Endothelial cell of umbilical vein (primary cell): Measurements from ENCODE around the gene TXNDC17. TPM values are rescaled to one million over a fixed set of nuclear protein-coding genes. Genes with fewer than 3 reads are reported as not detected.

Experiments
- BruUV-seq: library from RNA; stranded (reverse); fragments of 400-500 nt; replicated peaks from 2 replicates; lab custom pipeline; 2021; lab: Mats Ljungman, UMichigan
- CTCF ChIA-PET: fragments of 300-600, 350-600 bp; sonication (Branson Sonifier 250); formaldehyde crosslinking; loops from one replicate; lab custom pipeline; 2021; ENCODE audit warnings: antibody characterized with exemption, inconsistent platforms; lab: Charles Lee
- POLR2A ChIA-PET: fragments of 300-600, 350-600 bp; sonication (Branson Sonifier 250); formaldehyde crosslinking; loops from one replicate; lab custom pipeline; 2021; ENCODE audit warnings: antibody characterized with exemption, inconsistent platforms; lab: Charles Lee
- DNase-seq: peaks from one replicate; pipeline ENCODE4 v3.0.0-alpha.2; 2011; ENCODE audit warnings: low read depth, low spot score
- FAIRE-seq: peaks from 2 replicates; lab custom pipeline; 2011; peaks lifted over from hg19 to GRCh38; lab: Jason Lieb, UNC
- H2AFZ ChIP-seq: 2 replicates; pipeline ENCODE4 v1.6.0; 2012; ENCODE audit warnings: low read depth, low read length, control low read depth, inconsistent platforms
- H3K27ac ChIP-seq: 2 replicates; pipeline ENCODE4 v1.5.1; 2011; ENCODE audit warnings: low read depth, mild to moderate bottlenecking, control low read depth, low read length, moderate library complexity; ENCODE audit not compliant: insufficient read depth
- H3K27me3 ChIP-seq, 2 experiments: 2 replicates each; pipeline versions ENCODE4 v1.6.0 to v1.6.1; 2011; ENCODE audit warnings: low read length in 2 of 2, mixed read lengths in 1 of 2; ENCODE audit not compliant: control insufficient read depth in 2 of 2, insufficient read depth in 2 of 2
- H3K36me3 ChIP-seq, 2 experiments: 2 replicates in 1 of 2; 3 replicates in 1 of 2; pipeline ENCODE4 v1.5.1; 2011; ENCODE audit warnings: low read length in 2 of 2, mild to moderate bottlenecking in 1 of 2, moderate library complexity in 1 of 2; ENCODE audit not compliant: control insufficient read depth in 2 of 2, insufficient read depth in 2 of 2; ENCODE audit errors: extremely low read depth in 1 of 2
- H3K4me1 ChIP-seq: 3 replicates; pipeline ENCODE4 v1.5.1; 2011; ENCODE audit warnings: mild to moderate bottlenecking, low read length; ENCODE audit not compliant: control insufficient read depth, insufficient read depth; ENCODE audit errors: extremely low read depth
- H3K4me2 ChIP-seq: 2 replicates; pipeline ENCODE4 v1.6.1; 2011; ENCODE audit warnings: low read length, control low read depth, mixed read lengths; ENCODE audit not compliant: insufficient read depth
- H3K4me3 ChIP-seq, 3 experiments: fragments of 200-600 bp in 1 of 3; sonication (generic), shearing (Covaris generic) in 1 of 3; replicated peaks in 1 of 3; 2 replicates each; pipeline ENCODE4 v1.5.1; 2011 to 2016; ENCODE audit warnings: control low read depth in 3 of 3, low read length in 3 of 3, mild to moderate bottlenecking in 2 of 3, inconsistent platforms in 1 of 3, low read depth in 1 of 3, moderate library complexity in 1 of 3; ENCODE audit not compliant: insufficient read depth in 1 of 3
- H3K79me2 ChIP-seq: 2 replicates; pipeline ENCODE4 v1.6.0; 2012; ENCODE audit warnings: low read length, inconsistent platforms; ENCODE audit not compliant: control insufficient read depth, insufficient read depth
- H3K9ac ChIP-seq: replicated peaks from 2 replicates; pipeline ENCODE3; 2011; ENCODE audit warnings: low read length, control low read depth; ENCODE audit not compliant: insufficient read depth; ENCODE audit errors: extremely low read depth
- H3K9me1 ChIP-seq: replicated peaks from 3 replicates; pipeline ENCODE4 v1.6.0; 2011; ENCODE audit warnings: mild to moderate bottlenecking, low read length; ENCODE audit not compliant: control insufficient read depth, insufficient read depth; ENCODE audit errors: extremely low read depth
- H3K9me3 ChIP-seq: replicated peaks from 2 replicates; pipeline ENCODE4 v1.5.1; 2012; ENCODE audit warnings: low read length, inconsistent platforms; ENCODE audit not compliant: control insufficient read depth, insufficient read depth
- H4K20me1 ChIP-seq: replicated peaks from 2 replicates; pipeline ENCODE3; 2011; ENCODE audit warnings: mild to moderate bottlenecking, low read length; ENCODE audit not compliant: control insufficient read depth, insufficient read depth; ENCODE audit errors: extremely low read depth
- EZH2 ChIP-seq: IDR thresholded peaks from 2 replicates; pipeline ENCODE4 v1.6.1; 2012; ENCODE audit warnings: borderline replicate concordance, low read depth, mild to moderate bottlenecking, moderate library complexity, low read length, inconsistent platforms; ENCODE audit not compliant: severe bottlenecking
- FOS ChIP-seq: IDR thresholded peaks from 2 replicates; pipeline ENCODE4 v1.6.1; 2011; ENCODE audit warnings: mild to moderate bottlenecking, low read length, moderate library complexity, borderline replicate concordance; ENCODE audit not compliant: insufficient read depth
- GATA2 ChIP-seq: IDR thresholded peaks from 2 replicates; pipeline ENCODE4 v1.7.0; 2011; ENCODE audit warnings: low read depth, mild to moderate bottlenecking, moderate library complexity, mixed read lengths, low read length; ENCODE audit not compliant: insufficient read length, insufficient read depth
- JUN ChIP-seq: IDR thresholded peaks from 2 replicates; pipeline ENCODE4 v1.6.1; 2011; ENCODE audit warnings: borderline replicate concordance, low read depth; ENCODE audit not compliant: insufficient read length, insufficient read depth
- MYC ChIP-seq: IDR thresholded peaks from one replicate; pipeline ENCODE4 v1.6.1; 2011; ENCODE audit warnings: mild to moderate bottlenecking, low read depth, low read length
- POLR2A ChIP-seq: IDR thresholded peaks from 2 replicates; pipeline ENCODE4 v1.6.1; 2012; ENCODE audit warnings: low read depth, mild to moderate bottlenecking, control low read depth, low read length
- POLR2AphosphoS5 ChIP-seq: IDR thresholded peaks from 2 replicates; pipeline ENCODE4 v1.6.1; 2012; ENCODE audit warnings: low read depth, mild to moderate bottlenecking, control low read depth, low read length, moderate library complexity; ENCODE audit not compliant: insufficient read depth
- dilution Hi-C: fragments of 300-500 bp; cut with MboI; formaldehyde crosslinking; loops from one replicate; pipeline ENCODE4 v1.15.0; 2019; ENCODE audit warnings: low sequenced_read_pairs; ENCODE audit not compliant: extremely low pct_ligation_motif_present
- intact Hi-C: fragments of 100-400 bp; cut with micrococcal nuclease; formaldehyde crosslinking; loops from one replicate; pipeline ENCODE4 v1.10.0; 2022
- polyA plus RNA-seq, 4 experiments: library from polyadenylated mRNA; depleted of rRNA in 3 of 4; stranded (reverse) in 3 of 4; unstranded in 1 of 4; fragments of >200 nt; gene quantifications; 2 replicates each; pipeline versions ENCODE4 v1.2.1 to v1.2.3, GENCODE V29; 2011 to 2012; ENCODE audit warnings: missing spikeins in 1 of 4
- total RNA-seq: library from RNA; stranded (reverse); gene quantifications from 2 replicates; pipeline ENCODE4 v1.2.3, GENCODE V29; 2021
- TF ChIP-seq, protein P1 (sequence below), 2 donors: IDR thresholded peaks; 1 replicate in 1 of 2; 2 replicates in 1 of 2; pipeline ENCODE4 v1.5.1; 2011; ENCODE audit warnings: low read length in 2 of 2, mild to moderate bottlenecking in 2 of 2, moderate library complexity in 2 of 2, control low read depth in 1 of 2, inconsistent platforms in 1 of 2, low read depth in 1 of 2; ENCODE audit not compliant: insufficient read depth in 1 of 2; ENCODE audit errors: extremely low read depth in 1 of 2
- TF ChIP-seq, protein P2 (sequence below): IDR thresholded peaks from 2 replicates; pipeline ENCODE4 v1.6.1; 2011; ENCODE audit not compliant: insufficient read depth, insufficient read length

The TXNDC17 gene
- total and polyA plus RNA-seq, 2 donors (not counting 3 experiments of a cell fraction or from before 2014, with no cell fraction given): 101 to 297 TPM

DNA sequence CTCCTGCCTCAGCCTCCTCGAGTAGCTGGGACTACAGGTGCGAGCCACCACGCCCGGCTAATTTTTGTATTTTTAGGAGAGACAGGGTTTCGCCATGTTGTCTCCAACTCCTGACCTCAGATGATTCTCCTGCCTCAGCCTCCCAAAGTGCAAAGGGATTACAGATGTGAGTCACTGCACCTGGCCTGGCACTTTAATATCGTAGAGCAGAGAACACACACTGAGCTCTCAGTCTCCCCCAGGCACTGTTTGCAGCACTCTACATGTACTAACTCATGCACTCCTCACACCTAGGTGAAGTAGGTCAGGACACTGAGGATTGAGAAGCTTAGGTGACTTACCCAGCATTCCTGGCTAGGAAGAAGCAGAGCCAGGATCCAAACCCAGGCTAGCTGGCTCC lies 25.7 kb downstream of the TXNDC17 start:
- Histone ChIP-seq H3K4me1 (no peaks in the 10 kb centered on the region), H3K79me2 (no peaks in the 10 kb centered on the region), H3K36me3 (no peaks in the 10 kb centered on the region), H3K9me3 (no peaks in the 10 kb centered on the region), H3K4me3 (no peak overlapping the region), H3K9ac (no peak overlapping the region), H3K27ac (no peak overlapping the region), H4K20me1 (no peaks in the 10 kb centered on the region), H3K4me2 (no peak overlapping the region), H2AFZ (no peak overlapping the region), H3K27me3 (peaks cover 3 to 7% of the 10 kb centered on the region in 2 experiments), H3K9me1 (no peaks in the 10 kb centered on the region)
- intact Hi-C loops: loop anchor here (1.0 to 5.0 kb wide), 6 partner anchors 36 to 338 kb away; no protein-coding TSS in a partner anchor
- no TSS peak for BruUV-seq
- CTCF ChIA-PET: interaction anchor here (0.6 to 5.3 kb wide), 27 partner anchors 9 to 511 kb away, joined by 3 to 61 read pairs (median 4); partner anchors contain the start of genes C17orf100, MED31 and SLC13A5
- DNase-seq (no peak), FAIRE-seq (no peak)
- POLR2A ChIA-PET: no interaction called here
- dilution Hi-C loops: no loop called here
- TF ChIP-seq FOS: no peak

- Histone ChIP-seq H3K79me2 (no peaks in the 10 kb centered on the region), H3K9ac (no peak overlapping the region), H3K27ac (no peak overlapping the region), H3K9me3 (no peaks in the 10 kb centered on the region), H3K36me3 (no peaks in the 10 kb centered on the region), H3K9me1 (no peaks in the 10 kb centered on the region), H3K4me3 (no peak overlapping the region), H3K4me2 (no peak overlapping the region), H2AFZ (no peak overlapping the region), H3K4me1 (no peaks in the 10 kb centered on the region), H4K20me1 (no peaks in the 10 kb centered on the region), H3K27me3 (peaks cover 0 to 2% of the 10 kb centered on the region in 2 experiments)
- dilution Hi-C loops: no loop called here
- ChIA-PET POLR2A (interaction anchor here (0.7 kb wide), 1 partner anchor 247 kb away, joined by 3 read pairs; no protein-coding TSS in a partner anchor), CTCF (interaction anchor here (0.6 to 5.3 kb wide), 8 partner anchors 33 to 336 kb away, joined by 3 to 61 read pairs (median 17); no protein-coding TSS in a partner anchor)
- no TSS peak for BruUV-seq
- FAIRE-seq (no peak), DNase-seq (no peak)
- TF ChIP-seq JUN (no peak), MYC (no peak), POLR2A (no peak), POLR2AphosphoS5 (no peak), EZH2 (no peak), GATA2 (no peak), FOS (no peak)
- TF ChIP-seq, protein P1, sequence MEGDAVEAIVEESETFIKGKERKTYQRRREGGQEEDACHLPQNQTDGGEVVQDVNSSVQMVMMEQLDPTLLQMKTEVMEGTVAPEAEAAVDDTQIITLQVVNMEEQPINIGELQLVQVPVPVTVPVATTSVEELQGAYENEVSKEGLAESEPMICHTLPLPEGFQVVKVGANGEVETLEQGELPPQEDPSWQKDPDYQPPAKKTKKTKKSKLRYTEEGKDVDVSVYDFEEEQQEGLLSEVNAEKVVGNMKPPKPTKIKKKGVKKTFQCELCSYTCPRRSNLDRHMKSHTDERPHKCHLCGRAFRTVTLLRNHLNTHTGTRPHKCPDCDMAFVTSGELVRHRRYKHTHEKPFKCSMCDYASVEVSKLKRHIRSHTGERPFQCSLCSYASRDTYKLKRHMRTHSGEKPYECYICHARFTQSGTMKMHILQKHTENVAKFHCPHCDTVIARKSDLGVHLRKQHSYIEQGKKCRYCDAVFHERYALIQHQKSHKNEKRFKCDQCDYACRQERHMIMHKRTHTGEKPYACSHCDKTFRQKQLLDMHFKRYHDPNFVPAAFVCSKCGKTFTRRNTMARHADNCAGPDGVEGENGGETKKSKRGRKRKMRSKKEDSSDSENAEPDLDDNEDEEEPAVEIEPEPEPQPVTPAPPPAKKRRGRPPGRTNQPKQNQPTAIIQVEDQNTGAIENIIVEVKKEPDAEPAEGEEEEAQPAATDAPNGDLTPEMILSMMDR (IDR thresholded peaks at IDR 0.05; ENCODE audit: extremely low read depth in 1 of 2, insufficient read depth in 1 of 2, low read depth in 1 of 2, low read length in 2 of 2): no peak
- TF ChIP-seq, protein P2, sequence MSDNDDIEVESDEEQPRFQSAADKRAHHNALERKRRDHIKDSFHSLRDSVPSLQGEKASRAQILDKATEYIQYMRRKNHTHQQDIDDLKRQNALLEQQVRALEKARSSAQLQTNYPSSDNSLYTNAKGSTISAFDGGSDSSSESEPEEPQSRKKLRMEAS: no peak
- intact Hi-C loops: loop anchor here (2.0 to 5.0 kb wide), 2 partner anchors 35 to 245 kb away; no protein-coding TSS in a partner anchor
These were observed 26.7 kb downstream of the TXNDC17 start for GRCh38 chr17:6667516-6667915.
